Measurements from ENCODE around the gene NODAL. TPM values are rescaled to one million over a fixed set of nuclear protein-coding genes. Genes with fewer than 3 reads are reported as not detected.

Gene NODAL
- total and polyA plus RNA-seq, 10 donors = not detected

DNA sequence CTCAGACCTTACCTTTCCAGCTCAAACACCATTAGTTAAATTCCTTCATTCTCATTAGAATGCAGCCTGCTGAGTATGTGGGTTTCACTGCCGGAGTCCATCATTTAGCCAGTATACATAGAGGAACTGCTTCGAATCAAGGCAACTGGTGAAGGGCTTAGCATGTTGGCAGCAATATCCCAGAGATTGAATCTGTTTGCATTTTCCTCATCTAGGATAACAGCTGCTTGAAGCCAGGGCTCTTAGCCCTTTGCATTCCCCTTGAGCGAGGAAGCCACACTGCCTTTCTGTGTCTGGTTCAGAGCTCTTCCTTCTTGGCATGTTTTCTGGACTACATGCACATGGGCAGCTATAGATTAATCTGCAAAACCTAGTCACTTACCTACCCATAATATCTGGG lies 14.7 kb downstream of the NODAL start:
- TF ChIP-seq POLR2AphosphoS5 (IDR thresholded peaks at IDR 0.05) (no peak), POLR2A (IDR thresholded peaks at IDR 0.05) (no peak)
- TF ChIP-seq, protein P1, sequence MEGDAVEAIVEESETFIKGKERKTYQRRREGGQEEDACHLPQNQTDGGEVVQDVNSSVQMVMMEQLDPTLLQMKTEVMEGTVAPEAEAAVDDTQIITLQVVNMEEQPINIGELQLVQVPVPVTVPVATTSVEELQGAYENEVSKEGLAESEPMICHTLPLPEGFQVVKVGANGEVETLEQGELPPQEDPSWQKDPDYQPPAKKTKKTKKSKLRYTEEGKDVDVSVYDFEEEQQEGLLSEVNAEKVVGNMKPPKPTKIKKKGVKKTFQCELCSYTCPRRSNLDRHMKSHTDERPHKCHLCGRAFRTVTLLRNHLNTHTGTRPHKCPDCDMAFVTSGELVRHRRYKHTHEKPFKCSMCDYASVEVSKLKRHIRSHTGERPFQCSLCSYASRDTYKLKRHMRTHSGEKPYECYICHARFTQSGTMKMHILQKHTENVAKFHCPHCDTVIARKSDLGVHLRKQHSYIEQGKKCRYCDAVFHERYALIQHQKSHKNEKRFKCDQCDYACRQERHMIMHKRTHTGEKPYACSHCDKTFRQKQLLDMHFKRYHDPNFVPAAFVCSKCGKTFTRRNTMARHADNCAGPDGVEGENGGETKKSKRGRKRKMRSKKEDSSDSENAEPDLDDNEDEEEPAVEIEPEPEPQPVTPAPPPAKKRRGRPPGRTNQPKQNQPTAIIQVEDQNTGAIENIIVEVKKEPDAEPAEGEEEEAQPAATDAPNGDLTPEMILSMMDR (IDR thresholded peaks at IDR 0.05 in 8 of 11, conservative IDR thresholded peaks at IDR 0.05 in 3 of 11) = no peak
- DNase-seq = no peak
- Histone ChIP-seq H3K27ac (no peak overlapping the region), H3K4me3 (no peak overlapping the region), H3K9me3 (no peaks in the 10 kb centered on the region), H3K36me3 (peaks cover 0 to 88% (median 70%) of the 10 kb centered on the region in 6 donors), H3K4me1 (peaks cover 0 to 23% (median 9%) of the 10 kb centered on the region in 6 donors), H3K27me3 (replicated peaks in 1 of 7) (no peaks in the 10 kb centered on the region)
- intact Hi-C loops (cut with DNase I; ENCODE audit: low total_unique reads) = no loop called here
- 92 to 100% (median 95%) methylated on average over 3 of the region's 3 CpGs for WGBS, 5 donors

DNA sequence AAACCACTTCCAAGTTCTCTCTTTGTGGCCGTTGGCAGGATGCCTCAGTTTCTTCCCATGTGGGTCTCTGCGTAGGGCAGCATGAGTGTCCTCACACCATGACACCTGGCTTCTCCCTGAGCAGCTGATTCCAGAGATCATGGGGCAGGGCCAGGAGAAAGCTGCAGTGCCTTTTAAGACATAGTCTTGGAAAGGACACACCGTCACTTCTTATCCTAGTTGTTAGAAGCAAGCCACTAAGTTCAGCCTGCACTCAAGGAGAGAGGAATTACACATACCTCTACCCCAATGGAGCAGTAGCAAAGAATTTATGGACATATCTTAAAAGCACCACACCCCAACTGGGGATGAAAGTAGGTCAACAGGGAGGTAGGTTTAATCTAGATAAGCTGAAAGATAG lies 16.4 kb downstream of the NODAL start:
- WGBS, 5 donors = 73 to 94% (median 90%) methylated on average over 3 of the region's 3 CpGs

GRCh38 chr10:70424320-70424719 lies 17.2 kb downstream of the NODAL start:
- no peak overlapping the region for H3K27ac ChIP-seq
- no peak overlapping the region for H3K4me3 ChIP-seq
- intact Hi-C loops (cut with DNase I; ENCODE audit: low total_unique reads) = no loop called here
- no peaks in the 10 kb centered on the region for H3K9me3 ChIP-seq
- TF ChIP-seq, protein P1 (IDR thresholded peaks at IDR 0.05 in 8 of 11, conservative IDR thresholded peaks at IDR 0.05 in 3 of 11) = no peak
- TF ChIP-seq POLR2AphosphoS5 (IDR thresholded peaks at IDR 0.05) (no peak), POLR2A (IDR thresholded peaks at IDR 0.05) (no peak)
- H3K27me3 ChIP-seq (replicated peaks in 1 of 7) = no peaks in the 10 kb centered on the region
- 91 to 94% (median 92%) methylated on average over 3 of the region's 3 CpGs for WGBS, 5 donors
- peaks cover 0 to under 1% (median 0%) of the 10 kb centered on the region in 6 donors for H3K4me1 ChIP-seq
- H3K36me3 ChIP-seq = peaks cover 0 to 100% (median 90%) of the 10 kb centered on the region in 6 donors
- DNase-seq = no peak

More for the DNA sequence above, 16.4 kb downstream of the NODAL start:
- peaks cover 0 to 8% (median 2%) of the 10 kb centered on the region in 6 donors for H3K4me1 ChIP-seq
- TF ChIP-seq POLR2AphosphoS5 (IDR thresholded peaks at IDR 0.05) = no peak
- TF ChIP-seq, protein P1 (IDR thresholded peaks at IDR 0.05 in 8 of 11, conservative IDR thresholded peaks at IDR 0.05 in 3 of 11) = no peak
- no peak for TF ChIP-seq POLR2A (IDR thresholded peaks at IDR 0.05)
- peaks cover 0 to 100% (median 88%) of the 10 kb centered on the region in 6 donors for H3K36me3 ChIP-seq
- no peak overlapping the region for H3K27ac ChIP-seq
- intact Hi-C loops (cut with DNase I; ENCODE audit: low total_unique reads) = no loop called here
- no peaks in the 10 kb centered on the region for H3K27me3 ChIP-seq (replicated peaks in 1 of 7)
- H3K4me3 ChIP-seq = no peak overlapping the region
- no peaks in the 10 kb centered on the region for H3K9me3 ChIP-seq
- DNase-seq = no peak

GRCh38 chr10:70418713-70419112 lies 22.8 kb downstream of the NODAL start:
- DNase-seq = no peak
- intact Hi-C loops (cut with DNase I; ENCODE audit: low total_unique reads) = no loop called here
- Histone ChIP-seq H3K4me3 (no peak overlapping the region), H3K27ac (no peak overlapping the region), H3K27me3 (replicated peaks in 1 of 7) (no peaks in the 10 kb centered on the region), H3K9me3 (no peaks in the 10 kb centered on the region), H3K4me1 (peaks cover 0 to 31% (median 5%) of the 10 kb centered on the region in 6 donors), H3K36me3 (peaks cover 0 to 65% (median 41%) of the 10 kb centered on the region in 6 donors)
- 94 to 99% (median 97%) methylated on average over 3 of the region's 3 CpGs for WGBS, 5 donors
- TF ChIP-seq POLR2AphosphoS5 (IDR thresholded peaks at IDR 0.05) (no peak), POLR2A (IDR thresholded peaks at IDR 0.05) (no peak)
- TF ChIP-seq, protein P1 (IDR thresholded peaks at IDR 0.05 in 8 of 11, conservative IDR thresholded peaks at IDR 0.05 in 3 of 11) = no peak
